Fibroblast of pulmonary artery (primary cell): ENCODE results near the gene PSMB2.
A peak's percentile ranks its signal among the peaks of the same experiment; 100 is the strongest.

Experiments used
- DNase-seq: peaks from one replicate; pipeline ENCODE4 v3.0.0-alpha.2; 2010; ENCODE audit warnings: low read depth
- H3K4me3 ChIP-seq: replicated peaks from 2 replicates; pipeline ENCODE4 v1.5.1; 2011; ENCODE audit warnings: low read depth, mild to moderate bottlenecking, control low read depth, low read length, moderate library complexity
- CTCF ChIP-seq: IDR thresholded peaks from 2 replicates; pipeline ENCODE4 v1.5.1; 2011; ENCODE audit warnings: mild to moderate bottlenecking, control low read depth, low read length, inconsistent platforms; ENCODE audit errors: missing control alignments

Gene PSMB2

GRCh38 chr1:35557611-35558373 lies 83.5 kb downstream of the PSMB2 start, which contains the start of gene NCDN:
NCDN (plus strand) TSS chr1:35557799; CDS start chr1:35558191, 392 bp downstream.
- peak; percentile 98 for DNase-seq
- peak within 1 kb of the TSS; percentile 90 for H3K4me3 ChIP-seq
- no peak for TF ChIP-seq CTCF

- peak within 1 kb of the TSS; percentile 90 for H3K4me3 ChIP-seq
- no peak for DNase-seq
- no peak for TF ChIP-seq CTCF
Measured at GRCh38 chr1:35557118-35557610, 84.2 kb downstream of the PSMB2 start, which contains the start of gene KIAA0319L. KIAA0319L (minus strand) TSS chr1:35557403; CDS start chr1:35554491, 2,912 bp downstream.

GRCh38 chr1:35556484-35557117 lies 84.7 kb downstream of the PSMB2 start:
- no peak for DNase-seq
- peak overlapping the region; percentile 90 for H3K4me3 ChIP-seq
- TF ChIP-seq CTCF, result no peak

- H3K4me3 ChIP-seq, result peak overlapping the region; percentile 90
- no peak for DNase-seq
- no peak for TF ChIP-seq CTCF
Measured at GRCh38 chr1:35555601-35556477, 85.5 kb downstream of the PSMB2 start.

GRCh38 chr1:35555212-35555584 lies 86.1 kb downstream of the PSMB2 start:
- no peak for TF ChIP-seq CTCF
- DNase-seq, result no peak
- H3K4me3 ChIP-seq, result no peak overlapping the region

GRCh38 chr1:35554266-35555211 lies 86.8 kb downstream of the PSMB2 start:
- TF ChIP-seq CTCF, result no peak
- no peak overlapping the region for H3K4me3 ChIP-seq
- no peak for DNase-seq
